OCI-M2 (cell line): ENCODE data around the gene SEC24D.

Experiments
- DNase-seq: peaks from one replicate; lab custom pipeline; 2025; ENCODE audit not compliant: unreplicated experiment; lab: John Stamatoyannopoulos, UW

The SEC24D gene

GRCh38 chr4:118843237-118843636 lies 7.3 kb upstream of the SEC24D start:
- DNase-seq: no peak

GRCh38 chr4:118842055-118842454 lies 6.1 kb upstream of the SEC24D start:
- no peak for DNase-seq

GRCh38 chr4:118839221-118839927 lies 3.4 kb upstream of the SEC24D start:
- no peak for DNase-seq

GRCh38 chr4:118837121-118837507 lies 1.2 kb upstream of the SEC24D start:
- DNase-seq: no peak

- no peak for DNase-seq
These were observed 585 bp upstream of the SEC24D start for GRCh38 chr4:118836301-118837120.

GRCh38 chr4:118834960-118835569 lies 861 bp downstream of the SEC24D start:
- DNase-seq: peak; percentile 22

GRCh38 chr4:118834070-118834469 lies 1.9 kb downstream of the SEC24D start:
- DNase-seq: no peak

- DNase-seq: no peak
These were observed 2.6 kb downstream of the SEC24D start for GRCh38 chr4:118833192-118833820.

- no peak for DNase-seq
These were observed 6.8 kb downstream of the SEC24D start for GRCh38 chr4:118829107-118829506.

- DNase-seq: no peak
These were observed 9.0 kb downstream of the SEC24D start for GRCh38 chr4:118826723-118827444.

- no peak for DNase-seq
These were observed 10.1 kb downstream of the SEC24D start for GRCh38 chr4:118825799-118826198.

- no peak for DNase-seq
These were observed 11.8 kb downstream of the SEC24D start for GRCh38 chr4:118824141-118824540.

- DNase-seq: no peak
These were observed 12.5 kb downstream of the SEC24D start for GRCh38 chr4:118823471-118823870.

GRCh38 chr4:118821590-118822293 lies 14.2 kb downstream of the SEC24D start:
- DNase-seq: no peak

GRCh38 chr4:118817178-118817930 lies 18.6 kb downstream of the SEC24D start:
- DNase-seq: no peak

- DNase-seq: no peak
These were observed 19.3 kb downstream of the SEC24D start for GRCh38 chr4:118816538-118817177.

- no peak for DNase-seq
These were observed 21.0 kb downstream of the SEC24D start for GRCh38 chr4:118814891-118815290.

- DNase-seq: no peak
These were observed 21.9 kb downstream of the SEC24D start for GRCh38 chr4:118814058-118814457.

GRCh38 chr4:118813561-118813960 lies 22.4 kb downstream of the SEC24D start:
- no peak for DNase-seq
